ENCODE data around the gene GPR33.

GRCh38 chr14:31508135-31508534 is 20.3 kb upstream of the GPR33 start:
- TF ChIP-seq POLR2A (IDR thresholded peaks at IDR 0.05; ENCODE audit: low read depth, low read length), result no peak
- TF ChIP-seq POLR2AphosphoS5 (IDR thresholded peaks at IDR 0.05; ENCODE audit: low read depth, low read length), result no peak
- TF ChIP-seq TAF1 (IDR thresholded peaks at IDR 0.05; ENCODE audit: borderline replicate concordance, low read depth, low read length), result no peak

All from GM12892 (cell line).